Tibial artery (tissue), 4 donors: Measurements from ENCODE around the gene CELF4.

ENCODE experiments used
- DNase-seq, 2 donors: peaks; one replicate each; pipeline ENCODE4 v3.0.0-alpha.2; 2019
- H3K27ac ChIP-seq, 2 donors: fragments of 200-600 bp; sonication (generic) in 1 of 2; 1 replicate in 1 of 2; 2 replicates in 1 of 2; pipeline ENCODE4 v1.5.1; 2018 to 2019; ENCODE audit warnings: mild to moderate bottlenecking in 1 of 2
- H3K27me3 ChIP-seq, 2 donors: fragments of 200-600 bp; sonication (generic) in 1 of 2; one replicate each; pipeline versions ENCODE4 v1.5.1 to v1.6.0; 2016 to 2019
- H3K36me3 ChIP-seq, 3 donors: fragments of 200-600 bp; sonication (generic) in 2 of 3; one replicate each; pipeline ENCODE4 v1.5.1; 2016 to 2019; ENCODE audit warnings: mild to moderate bottlenecking in 2 of 3
- H3K4me1 ChIP-seq, 4 donors: fragments of 200-600 bp; sonication (generic) in 2 of 4; 1 replicate in 3 of 4; 2 replicates in 1 of 4; pipeline ENCODE4 v1.5.1; 2016 to 2019
- H3K4me3 ChIP-seq, 2 donors: fragments of 200-600 bp; sonication (generic) in 1 of 2; 1 replicate in 1 of 2; 2 replicates in 1 of 2; pipeline ENCODE4 v1.5.1; 2018 to 2019; ENCODE audit warnings: mild to moderate bottlenecking in 2 of 2
- H3K9me3 ChIP-seq, 3 donors: fragments of 200-600 bp; sonication (generic) in 1 of 3; one replicate each; pipeline ENCODE4 v1.5.1; 2016 to 2019
- CTCF ChIP-seq, 2 experiments: fragments of 200-600 bp in 1 of 2; fragments of 450-650 bp in 1 of 2; IDR thresholded peaks; one replicate each; pipeline ENCODE4 v1.5.1; 2017 to 2019; ENCODE audit warnings: antibody characterized with exemption in 2 of 2, mild to moderate bottlenecking in 1 of 2, moderate library complexity in 1 of 2
- intact Hi-C: fragments of 100-400 bp; cut with DNase I; formaldehyde crosslinking; loops from one replicate; pipeline ENCODE4 v1.15.0; 2023; ENCODE audit warnings: low total_unique reads

CELF4 gene

GRCh38 chr18:37318360-37319355, 246.9 kb downstream of the CELF4 start:
- H3K9me3 ChIP-seq = no peaks in the 10 kb centered on the region
- H3K4me1 ChIP-seq = no peaks in the 10 kb centered on the region
- peaks cover 0 to 30% of the 10 kb centered on the region in 2 donors for H3K27me3 ChIP-seq
- intact Hi-C loops = no loop called here
- H3K4me3 ChIP-seq = no peak overlapping the region
- H3K36me3 ChIP-seq = no peaks in the 10 kb centered on the region
- no peak overlapping the region for H3K27ac ChIP-seq
- no peak for DNase-seq
- TF ChIP-seq CTCF (IDR thresholded peaks at IDR 0.05) = no peak

GRCh38 chr18:37317486-37317885, 248.1 kb downstream of the CELF4 start:
- no peak for TF ChIP-seq CTCF (IDR thresholded peaks at IDR 0.05)
- Histone ChIP-seq H3K4me3 (no peak overlapping the region), H3K36me3 (no peaks in the 10 kb centered on the region)

GRCh38 chr18:37316468-37316867, 249.1 kb downstream of the CELF4 start:
- Histone ChIP-seq H3K4me1 (no peaks in the 10 kb centered on the region), H3K36me3 (no peaks in the 10 kb centered on the region), H3K4me3 (no peak overlapping the region), H3K9me3 (no peaks in the 10 kb centered on the region), H3K27me3 (peaks cover 0 to 16% of the 10 kb centered on the region in 2 donors), H3K27ac (no peak overlapping the region)
- no peak for TF ChIP-seq CTCF (IDR thresholded peaks at IDR 0.05)
- intact Hi-C loops = no loop called here
- DNase-seq = no peak

More at GRCh38 chr18:37317486-37317885, 248.1 kb downstream of the CELF4 start:
- Histone ChIP-seq H3K27ac (no peak overlapping the region), H3K9me3 (no peaks in the 10 kb centered on the region), H3K4me1 (no peaks in the 10 kb centered on the region), H3K27me3 (peaks cover 0 to 26% of the 10 kb centered on the region in 2 donors)
- no peak for DNase-seq
- intact Hi-C loops = no loop called here

- Histone ChIP-seq H3K27me3 (peaks cover 0 to 11% of the 10 kb centered on the region in 2 donors), H3K27ac (no peak overlapping the region), H3K36me3 (no peaks in the 10 kb centered on the region), H3K9me3 (no peaks in the 10 kb centered on the region), H3K4me1 (no peaks in the 10 kb centered on the region), H3K4me3 (no peak overlapping the region)
- DNase-seq = no peak
- intact Hi-C loops = no loop called here
- TF ChIP-seq CTCF (IDR thresholded peaks at IDR 0.05) = no peak
These were observed 249.7 kb downstream of the CELF4 start for GRCh38 chr18:37315935-37316334.

- H3K36me3 ChIP-seq = no peaks in the 10 kb centered on the region
- peaks cover 0 to 2% of the 10 kb centered on the region in 2 donors for H3K27me3 ChIP-seq
- no peaks in the 10 kb centered on the region for H3K9me3 ChIP-seq
- TF ChIP-seq CTCF (IDR thresholded peaks at IDR 0.05) = no peak
- H3K4me3 ChIP-seq = no peak overlapping the region
- no peak for DNase-seq
- no peak overlapping the region for H3K27ac ChIP-seq
- intact Hi-C loops = no loop called here
- H3K4me1 ChIP-seq = no peaks in the 10 kb centered on the region
These were observed 251.1 kb downstream of the CELF4 start for GRCh38 chr18:37314534-37314933.
